Daoy (cell line): ENCODE measurements around the gene SPDYE5. TPM values are rescaled to one million over a fixed set of nuclear protein-coding genes. Genes with fewer than 3 reads are reported as not detected.
"Not testable (repeated sequence)": the region's sequence is repeated elsewhere in the genome, so short reads cannot be mapped to it uniquely, and the experiment has no call there.

Source experiments
- DNase-seq: peaks from one replicate; pipeline ENCODE4 v3.0.0-alpha.2; 2015; ENCODE audit warnings: low read depth
- total RNA-seq: library from RNA; depleted of rRNA; stranded (reverse); fragments of >200 nt; shearing (Covaris generic); gene quantifications from 2 replicates; pipeline ENCODE4 v1.2.3, GENCODE V29; 2014; rRNA removed

Gene SPDYE5
- total RNA-seq = not detected in 2 replicates

GRCh38 chr7:75492020-75492419 lies at the start of gene SPDYE5:
TSS of gene SPDYE5 (plus strand) at chr7:75492320. CDS start at chr7:75494048, 1,728 bp downstream.
- not testable (repeated sequence) for DNase-seq

- peak; percentile 19 for DNase-seq
These were observed 49.5 kb upstream of the SPDYE5 start for GRCh38 chr7:75442465-75443111.

GRCh38 chr7:75449946-75450345 lies 42.2 kb upstream of the SPDYE5 start:
- DNase-seq = not testable (repeated sequence)

GRCh38 chr7:75452494-75452955 lies 39.6 kb upstream of the SPDYE5 start:
- DNase-seq = not testable (repeated sequence)

- not testable (repeated sequence) for DNase-seq
These were observed 35.7 kb upstream of the SPDYE5 start for GRCh38 chr7:75456403-75456802.

GRCh38 chr7:75458034-75458433 lies 34.1 kb upstream of the SPDYE5 start:
- DNase-seq = not testable (repeated sequence)

GRCh38 chr7:75460541-75460940 lies 31.6 kb upstream of the SPDYE5 start:
- not testable (repeated sequence) for DNase-seq

- not testable (repeated sequence) for DNase-seq
These were observed 22.0 kb upstream of the SPDYE5 start for GRCh38 chr7:75470166-75470565.

- not testable (repeated sequence) for DNase-seq
These were observed 14.7 kb upstream of the SPDYE5 start for GRCh38 chr7:75477457-75477856.

- DNase-seq = not testable (repeated sequence)
These were observed 11.8 kb upstream of the SPDYE5 start for GRCh38 chr7:75480313-75480712.

- DNase-seq = peak; percentile 4
These were observed 6.7 kb upstream of the SPDYE5 start for GRCh38 chr7:75485355-75485978.

- DNase-seq = peak; percentile 94
These were observed 6.0 kb upstream of the SPDYE5 start, which contains the start of gene POM121C for GRCh38 chr7:75485979-75486643. TSS of gene POM121C (minus strand) at chr7:75486299. CDS start at chr7:75441496, 44,803 bp downstream.

- DNase-seq = not testable (repeated sequence)
These were observed 16.9 kb downstream of the SPDYE5 start for GRCh38 chr7:75509033-75509432.

- not testable (repeated sequence) for DNase-seq
These were observed 26.7 kb downstream of the SPDYE5 start for GRCh38 chr7:75518842-75519241.

- not testable (repeated sequence) for DNase-seq
These were observed 29.6 kb downstream of the SPDYE5 start for GRCh38 chr7:75521727-75522126.

GRCh38 chr7:75527224-75527722 lies 35.2 kb downstream of the SPDYE5 start:
- DNase-seq = not testable (repeated sequence)

- peak; percentile 33 for DNase-seq
These were observed 39.3 kb downstream of the SPDYE5 start for GRCh38 chr7:75531359-75531821.

GRCh38 chr7:75532639-75533038 lies 40.5 kb downstream of the SPDYE5 start:
- no peak for DNase-seq

GRCh38 chr7:75533926-75534325 lies 41.8 kb downstream of the SPDYE5 start:
- no peak for DNase-seq

- peak; percentile 60 for DNase-seq
These were observed 42.7 kb downstream of the SPDYE5 start for GRCh38 chr7:75534727-75535307.

- DNase-seq = no peak
These were observed 44.4 kb downstream of the SPDYE5 start for GRCh38 chr7:75536491-75536890.
